Measurements from ENCODE around the gene TSPAN18.

Gene TSPAN18

DNA sequence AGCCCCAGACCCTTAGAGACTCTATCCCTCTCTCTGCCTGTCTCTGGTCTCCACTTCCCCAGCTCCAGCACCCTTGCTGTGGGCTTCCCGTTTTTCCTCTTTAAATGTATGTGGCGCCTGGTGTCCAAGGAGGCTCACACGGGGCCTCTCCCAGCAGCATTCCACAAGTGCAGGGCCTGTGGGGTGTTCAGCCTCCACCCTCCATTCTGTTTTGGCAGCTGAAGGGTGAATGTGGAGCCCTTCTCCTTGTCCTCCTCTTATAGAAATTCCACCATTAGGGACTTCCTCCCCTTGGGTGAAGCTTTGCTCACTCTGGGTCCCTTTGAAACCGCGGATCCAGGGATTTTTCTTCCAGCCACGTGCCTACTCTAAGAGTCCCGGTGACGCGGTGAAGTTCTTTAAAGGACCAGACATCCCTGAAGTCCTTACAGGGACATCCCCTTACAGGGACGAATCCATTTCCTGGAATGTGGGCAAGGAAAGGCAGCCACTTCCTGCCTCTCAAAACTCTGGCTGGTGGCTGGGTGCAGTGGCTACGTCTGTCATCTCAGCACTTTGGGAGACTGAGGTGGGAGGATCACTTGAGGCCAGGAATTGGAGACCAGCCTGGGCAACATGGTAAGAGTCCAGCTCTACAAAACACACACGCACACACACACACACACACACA, 1.6 kb upstream of the TSPAN18 start:
- ChIA-PET POLR2A (no interaction called here), CTCF (interaction anchor here (0.5 to 2.1 kb wide), 9 partner anchors 49 to 540 kb away, joined by 3 to 10 read pairs (median 5); no protein-coding TSS in a partner anchor)
- H3K36me3 ChIP-seq (ENCODE audit: control insufficient read depth in 2 of 2, insufficient read depth in 1 of 2, low read length in 2 of 2), result no peaks in the 10 kb centered on the region
- no peak overlapping the region for H3K4me3 ChIP-seq (ENCODE audit: low read depth, low read length)
- peaks cover 3% of the 10 kb centered on the region; the same call in 1 of the 2 replicates for H3K4me1 ChIP-seq (ENCODE audit: control insufficient read depth, insufficient read depth, low read length)
- no peak for TF ChIP-seq SALL2 (tag by site-specific recombination; IDR thresholded peaks at IDR 0.05; ENCODE audit: borderline replicate concordance)
- TF ChIP-seq ZSCAN30 (tag by site-specific recombination; IDR thresholded peaks at IDR 0.05), result no peak
- peak; percentile 43 for TF ChIP-seq ZNF341 (tag by site-specific recombination; IDR thresholded peaks at IDR 0.05; ENCODE audit: low read depth)
- no peak overlapping the region for H3K27ac ChIP-seq (ENCODE audit: extremely low read depth, low read depth, low read length)
- no peaks in the 10 kb centered on the region for H3K9me3 ChIP-seq (ENCODE audit: control insufficient read depth, insufficient read depth, low read depth, low read length)

- no peak overlapping the region for H3K4me3 ChIP-seq (ENCODE audit: low read depth, low read length)
- POLR2A ChIA-PET, result no interaction called here
These were observed 942 bp upstream of the TSPAN18 start for GRCh38 chr11:44725757-44726282.

DNA sequence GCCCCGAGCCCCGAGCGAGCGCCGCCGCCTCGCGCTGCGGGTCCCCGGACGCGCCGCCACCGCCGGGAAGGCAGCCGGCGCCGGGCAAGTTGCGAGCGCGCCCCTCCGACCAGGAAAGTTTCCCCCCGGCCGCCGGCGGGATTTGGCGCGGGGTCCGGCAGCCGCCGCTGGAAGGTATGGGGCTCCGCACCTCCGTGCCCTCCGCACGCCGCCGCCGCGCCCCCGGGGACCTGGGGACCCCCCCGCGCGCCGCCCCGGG, 281 bp downstream of the TSPAN18 start:
- POLR2A ChIA-PET, result interaction anchor here (0.6 kb wide), 1 partner anchor 35 kb away, joined by 7 read pairs; no protein-coding TSS in a partner anchor
- peak overlapping the region; percentile 61 for H3K4me3 ChIP-seq (ENCODE audit: low read depth, low read length)
- CTCF ChIA-PET, result interaction anchor here (2.0 kb wide), 1 partner anchor 168 kb away, joined by 9 read pairs; no protein-coding TSS in a partner anchor
- H3K9me3 ChIP-seq (ENCODE audit: control insufficient read depth, insufficient read depth, low read depth, low read length), result no peaks in the 10 kb centered on the region
- H3K4me1 ChIP-seq (ENCODE audit: control insufficient read depth, insufficient read depth, low read length), result peaks cover 3% of the 10 kb centered on the region; the same call in 1 of the 2 replicates
- no peaks in the 10 kb centered on the region for H3K36me3 ChIP-seq (ENCODE audit: control insufficient read depth in 2 of 2, insufficient read depth in 1 of 2, low read length in 2 of 2)
- H3K27ac ChIP-seq (ENCODE audit: extremely low read depth, low read depth, low read length), result peak overlapping the region; percentile 31; the same call in 1 of the 2 replicates
- no peak for TF ChIP-seq ZNF701 (tag by site-specific recombination; IDR thresholded peaks at IDR 0.05)
- no peak for TF ChIP-seq ZNF274 (IDR thresholded peaks at IDR 0.05; ENCODE audit: low read length)
- TF ChIP-seq ZNF274 (tag by site-specific recombination; IDR thresholded peaks at IDR 0.05; ENCODE audit: borderline replicate concordance), result no peak
- TF ChIP-seq, protein P1, sequence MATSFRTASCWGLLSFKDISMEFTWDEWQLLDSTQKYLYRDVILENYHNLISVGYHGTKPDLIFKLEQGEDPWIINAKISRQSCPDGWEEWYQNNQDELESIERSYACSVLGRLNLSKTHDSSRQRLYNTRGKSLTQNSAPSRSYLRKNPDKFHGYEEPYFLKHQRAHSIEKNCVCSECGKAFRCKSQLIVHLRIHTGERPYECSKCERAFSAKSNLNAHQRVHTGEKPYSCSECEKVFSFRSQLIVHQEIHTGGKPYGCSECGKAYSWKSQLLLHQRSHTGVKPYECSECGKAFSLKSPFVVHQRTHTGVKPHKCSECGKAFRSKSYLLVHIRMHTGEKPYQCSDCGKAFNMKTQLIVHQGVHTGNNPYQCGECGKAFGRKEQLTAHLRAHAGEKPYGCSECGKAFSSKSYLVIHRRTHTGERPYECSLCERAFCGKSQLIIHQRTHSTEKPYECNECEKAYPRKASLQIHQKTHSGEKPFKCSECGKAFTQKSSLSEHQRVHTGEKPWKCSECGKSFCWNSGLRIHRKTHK (tag by site-specific recombination; IDR thresholded peaks at IDR 0.05), result no peak
- TF ChIP-seq ZNF311 (tag by site-specific recombination; IDR thresholded peaks at IDR 0.05; ENCODE audit: borderline replicate concordance), result no peak
- TF ChIP-seq YY2 (tag by site-specific recombination; IDR thresholded peaks at IDR 0.05), result no peak
- TF ChIP-seq SP2 (tag by site-specific recombination; IDR thresholded peaks at IDR 0.05), result no peak
- TF ChIP-seq ZBTB7A (tag by site-specific recombination; IDR thresholded peaks at IDR 0.05; ENCODE audit: low read depth), result no peak
- no peak for TF ChIP-seq ZNF214 (tag by site-specific recombination; IDR thresholded peaks at IDR 0.05; ENCODE audit: borderline replicate concordance)
- no peak for TF ChIP-seq TCF7L2 (IDR thresholded peaks at IDR 0.05; ENCODE audit: borderline replicate concordance, low read depth, low read length)
- no peak for TF ChIP-seq ZNF121 (tag by site-specific recombination; IDR thresholded peaks at IDR 0.05)
- no peak for TF ChIP-seq ZNF521 (tag by site-specific recombination; IDR thresholded peaks at IDR 0.05)
- no peak for TF ChIP-seq ZFP41 (tag by site-specific recombination; IDR thresholded peaks at IDR 0.05; ENCODE audit: borderline replicate concordance)
- TF ChIP-seq INSM2 (tag by site-specific recombination; IDR thresholded peaks at IDR 0.05), result no peak
- TF ChIP-seq SP3 (tag by site-specific recombination; IDR thresholded peaks at IDR 0.05), result no peak

More at GRCh38 chr11:44725757-44726282, 942 bp upstream of the TSPAN18 start:
- Histone ChIP-seq H3K27ac (ENCODE audit: extremely low read depth, low read depth, low read length) (no peak overlapping the region), H3K4me1 (ENCODE audit: control insufficient read depth, insufficient read depth, low read length) (peaks cover 3% of the 10 kb centered on the region; the same call in 1 of the 2 replicates), H3K9me3 (ENCODE audit: control insufficient read depth, insufficient read depth, low read depth, low read length) (no peaks in the 10 kb centered on the region), H3K36me3 (ENCODE audit: control insufficient read depth in 2 of 2, insufficient read depth in 1 of 2, low read length in 2 of 2) (no peaks in the 10 kb centered on the region)
- TF ChIP-seq GLIS1 (tag by site-specific recombination; IDR thresholded peaks at IDR 0.05) (peak; percentile 89), ATF2 (tag by site-specific recombination; IDR thresholded peaks at IDR 0.05; ENCODE audit: low read depth) (no peak), ZNF558 (tag by site-specific recombination; IDR thresholded peaks at IDR 0.05) (no peak), ZNF596 (tag by site-specific recombination; IDR thresholded peaks at IDR 0.05) (no peak), FEZF1 (tag by site-specific recombination; IDR thresholded peaks at IDR 0.05) (no peak), GLI4 (tag by site-specific recombination; IDR thresholded peaks at IDR 0.05) (no peak), ZNF24 (tag by site-specific recombination; IDR thresholded peaks at IDR 0.05) (no peak), ZIC2 (tag by site-specific recombination; IDR thresholded peaks at IDR 0.05) (peak; percentile 54)
- CTCF ChIA-PET, result interaction anchor here (0.5 to 2.1 kb wide), 7 partner anchors 48 to 539 kb away, joined by 3 to 10 read pairs (median 3); no protein-coding TSS in a partner anchor
